WTC11 (cell line): ENCODE data around the gene PFKFB4.

Source experiments
- MYBL2 ChIP-seq: sonication (generic); formaldehyde crosslinking; IDR thresholded peaks from 2 replicates; pipeline ENCODE4 v1.8.1; 2023; ENCODE audit warnings: mild to moderate bottlenecking, moderate library complexity, missing genetic modification reagents
- TEAD4 ChIP-seq: sonication (generic); formaldehyde crosslinking; IDR thresholded peaks from 2 replicates; pipeline ENCODE4 v1.8.0; 2022; ENCODE audit warnings: mild to moderate bottlenecking, missing genetic modification reagents
- TF ChIP-seq, protein P1 (sequence below): fragments of 200-600 bp; IDR thresholded peaks from 2 replicates; pipeline ENCODE4 v1.8.0; 2022; ENCODE audit warnings: antibody characterized with exemption

GRCh38 chr3:48528048-48528447, 28.6 kb downstream of the PFKFB4 start:
- TF ChIP-seq, protein P1, sequence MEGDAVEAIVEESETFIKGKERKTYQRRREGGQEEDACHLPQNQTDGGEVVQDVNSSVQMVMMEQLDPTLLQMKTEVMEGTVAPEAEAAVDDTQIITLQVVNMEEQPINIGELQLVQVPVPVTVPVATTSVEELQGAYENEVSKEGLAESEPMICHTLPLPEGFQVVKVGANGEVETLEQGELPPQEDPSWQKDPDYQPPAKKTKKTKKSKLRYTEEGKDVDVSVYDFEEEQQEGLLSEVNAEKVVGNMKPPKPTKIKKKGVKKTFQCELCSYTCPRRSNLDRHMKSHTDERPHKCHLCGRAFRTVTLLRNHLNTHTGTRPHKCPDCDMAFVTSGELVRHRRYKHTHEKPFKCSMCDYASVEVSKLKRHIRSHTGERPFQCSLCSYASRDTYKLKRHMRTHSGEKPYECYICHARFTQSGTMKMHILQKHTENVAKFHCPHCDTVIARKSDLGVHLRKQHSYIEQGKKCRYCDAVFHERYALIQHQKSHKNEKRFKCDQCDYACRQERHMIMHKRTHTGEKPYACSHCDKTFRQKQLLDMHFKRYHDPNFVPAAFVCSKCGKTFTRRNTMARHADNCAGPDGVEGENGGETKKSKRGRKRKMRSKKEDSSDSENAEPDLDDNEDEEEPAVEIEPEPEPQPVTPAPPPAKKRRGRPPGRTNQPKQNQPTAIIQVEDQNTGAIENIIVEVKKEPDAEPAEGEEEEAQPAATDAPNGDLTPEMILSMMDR, result no peak
- no peak for TF ChIP-seq TEAD4 (CRISPR knock-in tag)
- TF ChIP-seq MYBL2 (CRISPR knock-in tag), result no peak
